HG03571 (cell line): ENCODE results near the gene RAB34.
"Not testable (repeated sequence)": the region's sequence is repeated elsewhere in the genome, so short reads cannot be mapped to it uniquely, and the experiment has no call there.

Source experiments
- ATAC-seq: cut with Tn5 transposase; IDR thresholded peaks from one replicate; pipeline ENCODE4 v1.9.1; 2021; ENCODE audit not compliant: unreplicated experiment

The RAB34 gene

DNA sequence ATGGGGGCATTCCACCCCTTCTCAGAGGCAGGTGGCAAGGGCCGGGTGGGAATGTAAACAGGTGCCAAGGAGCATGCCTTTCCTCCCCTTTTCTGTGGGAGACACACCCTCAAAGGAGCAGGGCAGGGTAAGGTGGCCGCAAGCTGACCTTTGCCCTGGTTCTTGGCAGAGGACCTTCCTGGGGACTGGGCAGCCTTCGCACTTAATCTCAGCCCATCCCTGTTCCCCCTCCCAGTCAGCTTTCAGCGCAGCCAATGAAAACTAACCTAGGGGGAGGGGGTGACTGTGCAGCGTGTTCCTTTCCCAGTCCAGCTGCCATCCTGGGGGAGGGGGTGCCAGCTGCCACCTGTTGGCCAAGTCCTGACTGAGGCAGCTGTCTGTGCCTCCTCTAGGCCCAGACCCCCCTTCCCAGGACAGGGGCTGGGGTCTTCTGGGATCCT, 29.0 kb upstream of the RAB34 start:
- no peak for ATAC-seq

DNA sequence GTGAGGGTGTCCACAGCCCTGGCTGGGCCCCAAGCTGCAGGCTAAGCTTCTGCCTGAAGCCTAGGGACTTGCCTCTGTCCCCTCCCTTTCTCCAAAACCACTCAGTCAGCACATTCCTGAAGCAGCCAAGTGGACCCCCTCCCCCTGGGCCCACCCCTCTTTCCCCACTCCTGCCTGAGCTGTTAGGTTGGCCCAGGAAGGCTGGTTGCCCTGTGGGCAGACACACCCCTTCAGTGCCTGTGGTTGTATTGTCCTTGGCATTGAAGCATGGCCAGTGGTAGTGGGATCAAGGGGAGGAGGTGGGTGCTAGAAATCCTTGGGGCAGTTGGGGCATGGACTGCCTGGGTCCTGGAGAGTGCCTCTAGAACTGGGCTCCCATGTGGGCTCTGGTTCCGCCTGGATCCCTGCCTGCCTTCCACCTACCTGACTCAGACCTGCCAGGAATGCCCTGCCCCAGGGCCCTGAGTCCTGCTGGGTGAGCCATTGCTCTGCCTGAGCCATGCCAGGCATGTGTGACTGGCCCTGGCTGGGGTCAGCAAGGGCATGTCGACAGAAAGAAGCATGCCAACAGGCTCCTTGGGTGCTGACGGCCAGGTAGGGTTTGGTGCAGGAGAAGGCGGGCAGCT, 28.2 kb upstream of the RAB34 start:
- no peak for ATAC-seq

DNA sequence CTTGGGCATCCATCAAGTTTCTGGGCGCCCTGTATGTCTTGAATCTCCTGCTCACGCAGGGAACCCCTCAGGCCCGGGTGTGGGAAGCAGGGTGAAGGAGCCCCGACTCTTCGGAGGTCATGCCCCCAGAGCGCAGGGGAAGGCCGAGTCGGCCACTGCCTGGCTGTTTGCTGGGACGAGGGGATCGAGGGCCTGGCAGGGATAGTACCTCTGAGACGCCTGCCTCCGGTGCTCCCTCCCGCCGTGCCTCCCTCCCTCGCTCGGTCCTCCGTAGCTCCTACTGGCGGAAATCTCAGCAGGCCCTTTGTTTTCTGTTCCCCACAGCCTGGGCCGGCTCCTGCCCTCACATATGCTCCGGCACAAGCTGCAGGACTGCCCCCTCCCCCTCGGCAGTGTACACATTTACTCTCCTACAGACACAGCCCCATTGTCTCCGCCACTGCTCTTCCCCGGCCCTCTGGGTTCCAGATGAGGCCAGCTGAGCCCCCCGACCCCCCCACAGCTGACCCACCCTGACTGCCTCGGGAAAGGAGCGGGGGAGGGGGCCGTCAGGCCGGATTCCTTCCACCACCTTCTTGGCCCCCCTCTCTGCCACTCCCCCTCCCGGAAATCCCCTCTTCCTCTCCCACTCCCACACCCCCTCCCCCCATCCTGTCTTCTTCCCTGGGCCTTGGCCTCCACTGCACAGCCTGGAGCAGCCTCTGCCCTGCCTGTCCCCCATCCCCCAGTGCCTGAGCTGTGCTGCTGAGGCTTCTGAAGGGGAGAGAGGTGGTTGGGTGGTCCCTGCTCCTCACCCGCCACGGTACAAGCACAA, 27.5 kb upstream of the RAB34 start:
- no peak for ATAC-seq

DNA sequence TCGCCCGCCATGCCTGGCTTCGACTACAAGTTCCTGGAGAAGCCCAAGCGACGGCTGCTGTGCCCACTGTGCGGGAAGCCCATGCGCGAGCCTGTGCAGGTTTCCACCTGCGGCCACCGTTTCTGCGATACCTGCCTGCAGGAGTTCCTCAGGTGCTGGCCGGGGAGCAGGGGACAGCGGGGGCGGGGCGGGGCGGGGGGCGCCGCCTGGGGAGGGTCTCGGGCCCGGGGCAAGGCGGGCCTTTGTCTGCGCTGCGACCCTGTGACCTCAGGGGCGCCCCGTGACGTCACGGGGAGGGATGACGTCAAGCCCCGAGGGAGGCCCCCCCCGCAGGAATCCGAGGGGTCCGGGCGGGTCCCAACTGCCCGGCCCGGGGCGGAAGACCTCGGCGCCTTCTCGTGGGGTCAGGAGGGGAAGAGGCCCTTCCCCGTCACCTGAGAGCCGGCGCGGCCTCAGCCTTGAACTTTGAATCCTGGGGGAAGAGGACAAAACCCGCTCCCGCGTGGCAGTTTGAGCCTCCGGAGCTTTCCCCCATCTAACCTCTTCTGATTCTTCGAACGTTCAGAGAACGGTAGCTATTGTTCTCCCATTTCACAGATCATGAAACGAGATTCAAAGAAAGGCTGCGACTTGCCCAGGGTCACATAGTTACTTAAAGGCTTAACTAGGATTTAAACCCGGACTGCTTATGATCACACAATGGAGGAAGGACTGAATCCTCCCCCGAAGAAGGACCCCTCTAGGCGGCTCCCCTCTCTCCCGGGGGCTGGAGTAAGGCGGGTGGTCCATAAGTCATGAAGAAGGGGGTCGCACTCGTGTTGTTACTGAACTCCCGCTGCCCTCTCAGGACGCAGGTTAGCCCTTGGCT, 26.7 kb upstream of the RAB34 start:
- no peak for ATAC-seq

DNA sequence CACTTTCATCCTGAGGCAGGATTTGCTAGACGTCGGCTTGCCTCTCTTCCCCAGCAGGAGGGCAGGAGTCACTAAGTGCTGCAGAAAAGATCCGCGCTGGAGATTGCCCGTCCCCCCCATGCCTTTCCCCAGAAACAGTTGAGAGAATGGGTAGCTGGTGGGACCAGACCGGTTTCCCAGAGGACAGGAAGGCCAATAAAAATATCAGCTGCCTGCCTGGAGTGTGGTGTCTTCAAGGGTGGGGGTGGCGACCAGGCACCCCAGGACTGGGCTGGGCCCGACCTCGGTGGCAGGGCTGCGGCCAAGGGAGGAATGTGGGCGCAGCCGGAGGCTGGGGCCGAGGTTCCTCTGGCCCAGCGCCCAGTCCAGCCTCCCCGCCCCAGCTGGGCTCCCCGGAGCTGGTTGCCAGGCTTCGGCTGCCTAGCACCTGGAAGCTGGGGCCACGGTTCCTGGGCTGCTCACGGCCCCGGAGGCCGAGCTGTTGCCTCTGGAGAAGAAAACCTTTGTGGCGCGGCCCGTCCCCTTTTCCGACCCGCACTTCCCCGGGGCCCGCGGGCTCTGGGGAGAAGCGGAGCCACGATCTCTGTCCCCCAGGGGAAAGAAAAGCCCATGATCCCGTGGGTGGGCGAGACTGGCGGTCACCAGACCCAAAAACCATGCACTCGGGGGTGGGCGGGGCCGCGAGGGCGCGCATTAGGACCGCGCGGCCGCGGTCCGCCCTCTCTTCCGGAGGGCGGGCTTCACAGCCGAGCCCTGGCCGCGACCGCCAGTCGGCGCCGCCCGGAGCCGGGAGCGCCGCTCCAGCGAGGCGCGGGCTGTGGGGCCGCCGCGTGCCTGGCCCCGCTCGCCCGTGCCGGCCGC, 25.8 kb upstream of the RAB34 start, which contains the start of gene TRAF4:
TSS of gene TRAF4 (plus strand) at position 769 of the 861 bp plus-strand sequence. CDS start 102 bp downstream, outside the sequence.
- peak; percentile 59 for ATAC-seq

DNA sequence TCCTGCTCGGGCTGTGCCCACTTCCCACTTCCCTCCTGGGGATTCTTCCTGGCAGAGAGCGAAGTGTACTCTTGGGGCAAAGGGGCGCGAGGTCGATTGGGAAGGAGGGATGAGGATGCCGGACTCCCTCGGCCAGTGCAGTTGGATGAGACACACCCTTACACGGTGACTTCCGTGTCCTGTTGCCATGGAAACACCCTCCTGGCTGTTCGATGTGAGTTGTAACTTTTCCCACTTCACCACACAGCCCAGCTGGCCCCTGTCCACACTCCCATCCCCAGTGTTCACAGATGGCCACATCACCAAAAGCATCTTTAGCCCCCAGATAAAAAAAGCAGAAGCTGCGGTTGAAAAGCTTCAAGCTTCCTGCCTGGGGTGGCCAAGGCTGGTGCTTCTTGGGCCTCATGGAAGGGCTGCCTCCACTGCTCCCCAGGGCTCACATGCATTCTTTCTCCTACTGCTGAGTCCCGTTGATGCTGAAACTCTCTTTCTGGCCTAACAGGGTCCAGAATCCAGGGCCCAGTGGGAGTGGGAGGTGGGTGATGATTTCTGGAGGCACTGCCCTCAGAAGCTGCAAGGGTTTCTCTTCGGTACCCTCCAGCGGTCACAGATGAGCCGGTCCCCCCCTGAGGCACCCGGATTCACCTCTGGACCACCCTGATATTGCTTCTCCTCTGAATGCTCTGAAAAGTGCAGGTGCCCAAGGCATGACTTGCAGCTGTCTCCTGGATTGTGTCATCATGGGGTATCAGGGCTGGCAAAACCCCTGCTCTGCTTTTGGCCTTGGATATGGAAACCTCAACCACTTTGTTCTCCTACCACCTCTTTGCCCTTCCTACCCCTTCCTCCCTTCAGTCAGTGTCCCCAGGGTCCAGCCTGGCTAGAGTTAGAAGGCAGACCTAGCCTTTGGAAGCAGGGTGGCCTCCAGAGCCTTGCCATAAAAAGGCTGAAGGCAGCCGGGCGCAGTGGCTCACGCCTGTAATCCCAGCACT, 24.0 kb upstream of the RAB34 start:
- ATAC-seq = no peak

DNA sequence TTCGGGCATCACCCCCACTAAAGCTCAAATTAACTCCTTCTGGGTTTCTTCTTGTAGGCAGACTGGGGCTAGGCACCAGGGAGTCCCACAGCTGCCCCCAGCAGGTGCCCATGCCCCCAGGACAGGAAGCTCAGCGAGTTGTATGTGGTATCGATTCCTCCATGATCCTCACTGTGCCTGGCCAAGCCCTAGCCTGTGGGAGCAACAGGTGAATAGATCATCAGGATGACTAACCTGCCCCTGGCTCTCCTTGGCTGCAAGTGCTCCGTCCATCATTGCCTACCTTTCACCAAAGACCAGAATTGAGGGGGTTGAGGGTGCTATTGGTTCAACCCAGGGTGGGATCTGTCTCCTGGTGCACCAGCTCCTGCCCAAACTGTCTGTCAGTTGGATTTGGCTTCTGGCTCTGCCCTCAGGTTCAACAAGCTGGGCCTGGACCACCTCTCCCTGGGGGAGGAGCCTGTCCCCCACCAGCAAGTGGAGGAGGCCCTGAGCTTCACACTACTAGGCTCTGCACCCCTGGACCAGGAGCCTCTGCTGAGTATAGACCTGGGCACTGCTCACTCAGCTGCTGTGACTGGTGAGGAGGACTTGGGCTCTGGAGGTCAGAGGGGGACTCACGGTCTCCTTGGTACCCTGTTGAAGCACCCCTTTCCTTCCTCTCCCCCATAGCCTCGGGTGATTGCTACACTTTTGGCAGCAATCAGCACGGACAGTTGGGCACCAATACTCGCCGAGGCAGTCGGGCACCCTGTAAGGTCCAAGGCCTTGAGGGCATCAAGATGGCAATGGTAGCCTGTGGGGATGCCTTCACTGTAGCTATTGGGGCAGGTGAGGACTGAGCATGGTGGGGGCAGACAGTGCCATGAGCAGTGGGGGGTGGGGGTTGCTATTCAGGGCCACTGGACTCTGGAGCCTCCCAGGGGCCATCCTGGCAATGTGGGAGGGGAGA, 23.0 kb upstream of the RAB34 start:
- ATAC-seq = no peak

DNA sequence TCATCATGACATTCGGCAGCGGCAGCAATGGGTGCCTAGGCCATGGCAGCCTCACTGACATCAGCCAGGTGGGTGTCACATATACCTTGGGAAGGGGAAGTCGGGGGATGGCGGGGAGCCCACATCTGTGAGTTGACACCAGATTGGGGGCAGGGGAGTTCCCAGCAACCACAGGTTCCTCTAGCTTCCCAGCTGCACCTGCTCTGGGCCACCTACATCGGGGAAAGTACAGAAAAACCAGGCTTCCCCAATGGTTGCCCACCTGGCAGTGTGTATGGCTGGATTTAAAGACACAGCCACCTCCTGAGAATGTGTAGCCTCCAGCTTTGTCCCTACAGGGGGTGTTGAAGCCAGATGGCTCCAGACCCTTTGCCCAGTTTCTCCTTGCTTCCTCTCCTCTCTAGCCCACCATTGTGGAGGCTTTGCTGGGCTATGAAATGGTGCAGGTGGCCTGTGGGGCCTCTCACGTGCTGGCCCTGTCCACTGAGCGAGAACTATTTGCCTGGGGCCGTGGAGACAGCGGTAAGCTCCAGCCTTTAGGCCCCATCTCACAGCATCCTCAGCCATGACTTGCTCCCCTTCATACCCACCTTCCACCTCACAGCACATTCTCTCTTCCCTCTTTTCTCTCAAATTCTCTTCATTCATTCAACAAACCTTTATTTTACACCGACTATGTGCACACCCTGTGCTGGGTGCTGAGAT, 21.2 kb upstream of the RAB34 start:
- ATAC-seq = no peak

DNA sequence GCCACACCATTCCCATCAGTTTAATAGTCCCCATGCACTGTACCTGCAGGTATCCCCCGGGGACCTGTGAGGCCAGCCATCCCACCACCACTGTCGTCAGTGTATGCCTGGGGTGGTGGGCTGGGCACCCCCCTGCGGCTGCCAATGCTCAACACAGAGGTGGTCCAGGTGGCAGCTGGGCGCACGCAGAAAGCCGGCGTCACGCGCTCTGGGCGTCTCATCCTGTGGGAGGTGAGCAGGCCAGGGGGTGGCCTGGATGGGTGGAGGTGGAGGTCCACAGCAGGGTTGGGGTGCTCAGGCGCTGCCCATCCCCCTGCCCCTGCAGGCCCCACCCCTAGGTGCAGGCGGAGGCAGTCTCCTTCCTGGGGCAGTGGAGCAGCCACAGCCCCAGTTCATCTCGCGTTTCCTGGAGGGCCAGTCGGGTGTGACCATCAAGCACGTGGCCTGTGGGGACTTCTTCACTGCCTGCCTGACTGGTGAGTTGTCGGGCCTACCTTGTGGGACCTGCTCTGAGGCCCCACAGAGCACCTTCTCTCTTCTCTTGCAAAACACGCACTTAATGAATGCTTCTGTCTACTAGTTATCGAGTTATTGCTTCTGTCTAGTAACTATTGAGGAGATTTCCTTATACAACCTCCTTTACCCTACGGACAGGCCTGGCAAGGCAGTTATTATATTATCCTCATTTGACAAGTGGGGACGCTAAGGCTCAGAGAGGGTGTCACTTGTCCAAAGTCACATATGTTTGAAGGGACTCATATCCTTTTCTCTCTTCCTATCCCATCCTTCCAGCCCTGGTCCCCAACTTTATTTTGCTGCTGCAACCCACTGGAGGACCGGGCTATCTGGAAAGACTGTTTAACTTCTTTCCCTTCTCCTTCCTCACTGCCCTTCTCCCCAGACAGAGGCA, 20.4 kb upstream of the RAB34 start:
- ATAC-seq = peak; percentile 46

DNA sequence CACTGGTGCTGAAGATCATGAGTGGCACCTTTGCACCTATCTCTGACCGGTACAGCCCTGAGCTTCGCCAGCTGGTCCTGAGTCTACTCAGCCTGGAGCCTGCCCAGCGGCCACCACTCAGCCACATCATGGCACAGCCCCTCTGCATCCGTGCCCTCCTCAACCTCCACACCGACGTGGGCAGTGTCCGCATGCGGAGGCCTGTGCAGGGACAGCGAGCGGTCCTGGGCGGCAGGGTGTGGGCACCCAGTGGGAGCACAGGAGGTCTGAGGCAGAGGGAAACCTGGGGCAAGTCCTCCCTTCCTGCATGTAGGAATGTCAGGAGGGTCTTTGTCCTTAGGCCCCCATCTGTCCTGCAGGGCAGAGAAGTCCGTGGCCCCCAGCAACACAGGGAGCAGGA, 19.6 kb upstream of the RAB34 start:
- ATAC-seq = no peak

DNA sequence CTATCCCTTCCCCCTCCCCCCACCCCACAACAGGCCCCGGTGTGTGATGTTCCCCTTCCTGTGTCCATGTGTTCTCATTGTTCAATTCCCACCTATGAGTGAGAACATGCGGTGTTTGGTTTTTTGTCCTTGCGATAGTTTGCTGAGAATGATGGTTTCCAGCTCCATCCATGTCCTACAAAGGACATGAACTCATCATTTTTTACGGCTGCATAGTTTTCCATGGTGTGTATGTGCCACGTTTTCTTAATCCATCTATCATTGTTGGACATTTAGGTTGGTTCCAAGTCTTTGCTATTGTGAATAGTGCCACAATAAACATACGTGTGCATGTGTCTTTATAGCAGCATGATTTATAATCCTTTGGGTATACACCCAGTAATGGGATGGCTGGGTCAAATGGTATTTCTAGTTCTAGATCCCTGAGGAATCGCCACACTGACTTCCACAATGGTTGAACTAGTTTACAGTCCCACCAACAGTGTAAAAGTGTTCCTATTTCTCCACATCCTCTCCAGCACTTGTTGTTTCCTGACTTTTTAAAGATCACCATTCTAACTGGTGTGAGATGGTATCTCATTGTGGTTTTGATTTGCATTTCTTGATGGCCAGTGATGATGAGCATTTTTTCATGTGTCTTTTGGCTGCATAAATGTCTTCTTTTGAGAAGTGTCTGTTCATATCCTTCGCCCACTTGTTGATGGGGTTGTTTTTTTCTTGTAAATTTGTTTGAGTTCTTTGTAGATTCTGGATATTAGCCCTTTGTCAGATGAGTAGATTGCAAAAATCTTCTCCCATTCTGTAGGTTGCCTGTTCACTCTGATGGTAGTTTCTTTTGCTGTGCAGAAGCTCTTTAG, 18.5 kb upstream of the RAB34 start:
- not testable (repeated sequence) for ATAC-seq

DNA sequence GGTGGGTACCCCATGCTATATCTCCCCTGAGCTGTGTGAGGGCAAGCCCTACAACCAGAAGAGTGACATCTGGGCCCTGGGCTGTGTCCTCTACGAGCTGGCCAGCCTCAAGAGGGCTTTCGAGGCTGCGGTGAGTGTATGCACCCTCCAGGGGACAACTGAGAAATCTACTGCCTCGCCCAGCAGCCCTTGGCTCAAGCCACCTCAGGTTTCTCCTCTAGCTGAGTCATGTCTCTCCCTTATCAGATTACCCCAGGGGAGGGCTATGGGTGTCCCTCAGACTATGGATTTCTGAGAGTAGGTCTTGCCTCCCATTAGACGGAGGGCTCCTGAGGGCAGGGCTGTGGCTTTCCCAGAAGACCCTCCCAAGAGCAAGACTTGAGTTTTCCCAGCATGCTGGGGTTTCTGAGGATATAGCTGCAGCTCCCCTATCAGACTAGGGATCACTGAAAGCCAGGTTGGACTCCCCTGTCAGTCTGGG, 17.6 kb upstream of the RAB34 start:
- no peak for ATAC-seq

DNA sequence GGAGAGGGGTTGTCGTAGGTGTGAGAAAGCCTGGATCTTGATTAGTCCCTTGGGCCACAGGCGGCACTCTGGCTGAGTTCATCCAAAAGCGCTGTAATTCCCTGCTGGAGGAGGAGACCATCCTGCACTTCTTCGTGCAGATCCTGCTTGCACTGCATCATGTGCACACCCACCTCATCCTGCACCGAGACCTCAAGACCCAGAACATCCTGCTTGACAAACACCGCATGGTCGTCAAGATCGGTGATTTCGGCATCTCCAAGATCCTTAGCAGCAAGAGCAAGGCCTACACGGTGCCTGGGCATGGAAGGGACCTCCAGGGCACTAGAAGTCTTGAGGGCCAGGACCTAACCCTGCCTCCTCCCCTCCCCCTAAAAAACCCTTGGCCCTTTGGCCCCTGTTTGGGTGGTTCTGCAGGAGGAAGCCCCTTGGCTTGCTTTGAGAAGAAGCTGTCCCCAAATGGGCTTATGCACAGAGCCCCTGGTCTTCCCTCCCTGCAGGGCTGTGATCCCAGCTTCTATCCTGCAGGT, 17.1 kb upstream of the RAB34 start:
- no peak for ATAC-seq

DNA sequence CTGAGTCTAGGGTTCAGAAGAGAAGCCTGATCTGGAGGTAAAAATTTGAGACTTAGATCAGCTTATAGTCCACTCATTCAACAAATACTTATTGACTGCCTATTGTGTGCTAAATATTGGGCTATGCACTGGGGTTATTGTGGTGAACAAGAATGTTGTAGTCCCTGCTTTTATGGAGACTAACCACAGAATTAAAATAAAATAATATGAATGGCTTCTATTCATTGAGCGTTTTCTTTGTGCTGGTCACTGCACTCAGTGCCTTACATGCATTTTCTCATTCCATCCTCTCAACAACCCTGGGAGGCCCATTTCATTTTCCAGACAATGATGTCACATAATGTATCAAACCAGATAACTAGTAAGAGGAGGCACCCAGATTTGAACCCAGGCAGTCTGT, 15.7 kb upstream of the RAB34 start:
- no peak for ATAC-seq

DNA sequence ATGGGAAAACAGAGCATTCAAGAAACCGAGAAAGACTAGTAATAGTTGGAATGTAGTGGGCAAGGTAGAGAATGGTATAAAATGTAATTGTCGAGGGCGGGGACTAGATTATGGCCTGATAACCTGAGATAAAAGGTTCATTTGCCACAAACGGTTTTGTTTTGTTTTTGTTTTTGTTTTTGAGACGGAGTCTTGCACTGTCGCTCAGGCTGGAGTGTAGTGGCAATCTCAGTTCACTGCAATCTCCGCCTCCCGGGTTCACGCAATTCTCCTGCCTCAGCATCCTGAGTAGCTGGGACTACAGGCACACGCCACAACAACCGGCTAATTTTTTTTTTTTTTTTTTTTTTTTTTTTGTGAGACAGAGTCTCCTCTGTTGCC, 12.3 kb upstream of the RAB34 start:
- ATAC-seq = no peak
